A673 (cell line): ENCODE data around the gene KCNIP3.

Experiments
- EZH2 ChIP-seq: fragments of 200-600 bp; sonication (generic); IDR thresholded peaks from 2 replicates; pipeline ENCODE4 v1.6.1; 2017; ENCODE audit warnings: borderline replicate concordance, low read depth, mild to moderate bottlenecking, mixed read lengths, antibody characterized with exemption, low read length; ENCODE audit not compliant: poor library complexity, severe bottlenecking
- TF ChIP-seq, protein P1 (sequence below): fragments of 300-800, 200-600 bp; sonication (generic); conservative IDR thresholded peaks from 2 replicates; pipeline ENCODE4 v1.5.1; 2017; ENCODE audit warnings: low read depth, mild to moderate bottlenecking, antibody characterized with exemption, low read length, moderate library complexity, mixed read lengths

GRCh38 chr2:95351598-95351915, 54.4 kb downstream of the KCNIP3 start:
- TF ChIP-seq, protein P1, sequence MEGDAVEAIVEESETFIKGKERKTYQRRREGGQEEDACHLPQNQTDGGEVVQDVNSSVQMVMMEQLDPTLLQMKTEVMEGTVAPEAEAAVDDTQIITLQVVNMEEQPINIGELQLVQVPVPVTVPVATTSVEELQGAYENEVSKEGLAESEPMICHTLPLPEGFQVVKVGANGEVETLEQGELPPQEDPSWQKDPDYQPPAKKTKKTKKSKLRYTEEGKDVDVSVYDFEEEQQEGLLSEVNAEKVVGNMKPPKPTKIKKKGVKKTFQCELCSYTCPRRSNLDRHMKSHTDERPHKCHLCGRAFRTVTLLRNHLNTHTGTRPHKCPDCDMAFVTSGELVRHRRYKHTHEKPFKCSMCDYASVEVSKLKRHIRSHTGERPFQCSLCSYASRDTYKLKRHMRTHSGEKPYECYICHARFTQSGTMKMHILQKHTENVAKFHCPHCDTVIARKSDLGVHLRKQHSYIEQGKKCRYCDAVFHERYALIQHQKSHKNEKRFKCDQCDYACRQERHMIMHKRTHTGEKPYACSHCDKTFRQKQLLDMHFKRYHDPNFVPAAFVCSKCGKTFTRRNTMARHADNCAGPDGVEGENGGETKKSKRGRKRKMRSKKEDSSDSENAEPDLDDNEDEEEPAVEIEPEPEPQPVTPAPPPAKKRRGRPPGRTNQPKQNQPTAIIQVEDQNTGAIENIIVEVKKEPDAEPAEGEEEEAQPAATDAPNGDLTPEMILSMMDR = no peak
- no peak for TF ChIP-seq EZH2
